Pancreas (tissue), 10 donors: Measurements from ENCODE around the gene KCNN3. TPM values are rescaled to one million over a fixed set of nuclear protein-coding genes. Genes with fewer than 3 reads are reported as not detected.

Experiments used
- ATAC-seq, 4 donors: fragments of 200-7000 bp; cut with Tn5 transposase; one replicate each; pipeline versions ENCODE4 v1.8.0 to v1.9.1; 2020; ENCODE audit warnings: mild to moderate bottlenecking in 4 of 4, moderate library complexity in 4 of 4
- DNase-seq, 6 donors: peaks; one replicate each; pipeline ENCODE4 v3.0.0-alpha.2; 2020
- FAIRE-seq: peaks from 2 replicates; lab custom pipeline; 2012; peaks lifted over from hg19 to GRCh38; lab: Jason Lieb, UNC
- H3K27ac ChIP-seq, 4 donors: fragments of 200-600 bp; sonication (generic); 1 replicate in 3 of 4; 2 replicates in 1 of 4; pipeline versions ENCODE4 v1.5.0 to v1.8.0; 2020
- H3K27me3 ChIP-seq, 4 donors: fragments of 200-600 bp; one replicate each; pipeline ENCODE4 v1.8.0; 2021
- H3K36me3 ChIP-seq, 3 donors: fragments of 200-600 bp; sonication (generic) in 1 of 3; one replicate each; pipeline versions ENCODE4 v1.5.0 to v1.8.0; 2020 to 2021
- H3K4me1 ChIP-seq, 3 donors: fragments of 200-600 bp; one replicate each; pipeline ENCODE4 v1.8.0; 2021
- H3K4me3 ChIP-seq, 4 donors: fragments of 200-600 bp; sonication (generic) in 2 of 4; one replicate each; pipeline versions ENCODE4 v1.5.0 to v1.8.0; 2020 to 2021
- H3K9me3 ChIP-seq, 4 donors: fragments of 200-600 bp; one replicate each; pipeline ENCODE4 v1.8.0; 2021
- CTCF ChIP-seq, 4 donors: fragments of 200-600 bp; sonication (generic) in 3 of 4; IDR thresholded peaks; one replicate each; pipeline versions ENCODE4 v1.5.0 to v1.8.0; 2021; ENCODE audit warnings: antibody characterized with exemption in 4 of 4
- WGBS, 2 donors: extraction: QIAGEN DNeasy Blood & Tissue Kit; methylation state at CpG; one replicate each; pipeline ENCODE4 v1.1.7; 2013; 5-methylcytosine and 5-hydroxymethylcytosine counted together
- intact Hi-C, 3 donors: fragments of 100-400 bp; cut with DNase I; formaldehyde crosslinking; loops; one replicate each; pipeline versions ENCODE4 v1.11.1 to v1.14.2; 2022
- polyA plus RNA-seq, 2 donors: library from polyadenylated mRNA; stranded (reverse); fragments of 200-250 nt; gene quantifications; one replicate each; pipeline ENCODE4 v1.2.3, GENCODE V29; 2013
- total RNA-seq, 6 donors: library from RNA; stranded (reverse); fragmentation: NEBNext Ultra II Directional in 4 of 6; extraction: Animal tissue kit (Norgen Biotek cat#: 25700) in 4 of 6; gene quantifications; one replicate each; pipeline versions ENCODE4 v1.2.1 to v1.2.4, GENCODE V29; 2021 to 2023
- donor health status: healthy with polysubstance abuse.
- donor health status: DM: no; HTN: no; CAD: no; lungs with moderate emphysema.
- donor health status: DM: no; HTN: no; CAD: no.
- donor health status: control.
- donor health status: control.
- donor health status: Bipolar disorder and iron deficiency.
- donor health status: DM: yes; HTN: yes; CAD: no.
- donor health status: DM: no; HTN: no; CAD: no.
- donor health status: DM: no; HTN: no; CAD: no.
- donor health status: DM: yes; HTN: yes; CAD: no.

The KCNN3 gene
- total and polyA plus RNA-seq, 8 donors = 0.11 to 1.0 (median 0.33) TPM

GRCh38 chr1:154816369-154816768 is 53.7 kb downstream of the KCNN3 start:
- H3K27me3 ChIP-seq = no peaks in the 10 kb centered on the region
- FAIRE-seq (no peak), DNase-seq (no peak), ATAC-seq (no peak)
- no peaks in the 10 kb centered on the region for H3K4me1 ChIP-seq
- no peaks in the 10 kb centered on the region for H3K36me3 ChIP-seq
- no peak overlapping the region for H3K4me3 ChIP-seq
- intact Hi-C loops = no loop called here
- TF ChIP-seq CTCF (IDR thresholded peaks at IDR 0.05) = no peak
- no peaks in the 10 kb centered on the region for H3K9me3 ChIP-seq
- H3K27ac ChIP-seq = no peak overlapping the region
- 56 to 66% methylated on average over 6 of the region's 6 CpGs for WGBS, 2 donors

GRCh38 chr1:154813846-154814505 is 56.1 kb downstream of the KCNN3 start:
- intact Hi-C loops = no loop called here
- no peak overlapping the region for H3K27ac ChIP-seq
- WGBS, 2 donors = 64 to 68% methylated on average over 8 of the region's 8 CpGs
- no peaks in the 10 kb centered on the region for H3K27me3 ChIP-seq
- no peak for TF ChIP-seq CTCF (IDR thresholded peaks at IDR 0.05)
- H3K4me1 ChIP-seq = no peaks in the 10 kb centered on the region
- H3K4me3 ChIP-seq = no peak overlapping the region
- peak in 2 of 4 donors; percentile 13 to 28 for ATAC-seq
- no peaks in the 10 kb centered on the region for H3K9me3 ChIP-seq
- DNase-seq = no peak
- no peak for FAIRE-seq
- H3K36me3 ChIP-seq = no peaks in the 10 kb centered on the region

GRCh38 chr1:154813300-154813816 is 56.7 kb downstream of the KCNN3 start:
- TF ChIP-seq CTCF (IDR thresholded peaks at IDR 0.05) = no peak
- ATAC-seq = peak; percentile 38 to 74 (median 54)

GRCh38 chr1:154812877-154813276 is 57.2 kb downstream of the KCNN3 start:
- intact Hi-C loops = no loop called here
- WGBS, 2 donors = 81 to 83% methylated on average over 3 of the region's 3 CpGs
- no peaks in the 10 kb centered on the region for H3K27me3 ChIP-seq
- H3K9me3 ChIP-seq = no peaks in the 10 kb centered on the region
- no peak for FAIRE-seq
- no peak for TF ChIP-seq CTCF (IDR thresholded peaks at IDR 0.05)
- no peak for ATAC-seq
- no peak for DNase-seq
- no peaks in the 10 kb centered on the region for H3K36me3 ChIP-seq
- no peak overlapping the region for H3K4me3 ChIP-seq
- no peaks in the 10 kb centered on the region for H3K4me1 ChIP-seq
- H3K27ac ChIP-seq = no peak overlapping the region

More at GRCh38 chr1:154813300-154813816, 56.7 kb downstream of the KCNN3 start:
- DNase-seq = peak in 1 of 6 donors; percentile 13
- Histone ChIP-seq H3K9me3 (no peaks in the 10 kb centered on the region), H3K27me3 (no peaks in the 10 kb centered on the region), H3K27ac (no peak overlapping the region), H3K4me3 (no peak overlapping the region), H3K4me1 (no peaks in the 10 kb centered on the region), H3K36me3 (no peaks in the 10 kb centered on the region)
- no peak for FAIRE-seq
- intact Hi-C loops = no loop called here
- WGBS, 2 donors = 36 to 44% methylated on average over 18 of the region's 18 CpGs

- DNase-seq (no peak), FAIRE-seq (no peak), ATAC-seq (no peak)
- H3K4me1 ChIP-seq = no peaks in the 10 kb centered on the region
- H3K27ac ChIP-seq = no peak overlapping the region
- no peak overlapping the region for H3K4me3 ChIP-seq
- H3K9me3 ChIP-seq = no peaks in the 10 kb centered on the region
- no peaks in the 10 kb centered on the region for H3K36me3 ChIP-seq
- intact Hi-C loops = no loop called here
- no peaks in the 10 kb centered on the region for H3K27me3 ChIP-seq
- WGBS, 2 donors = 86 to 94% methylated on average over 1 of the region's 1 CpG
- TF ChIP-seq CTCF (IDR thresholded peaks at IDR 0.05) = no peak
These were observed 59.5 kb downstream of the KCNN3 start for GRCh38 chr1:154810571-154810970.
